Endothelial cell of umbilical vein (primary cell): ENCODE results near the gene FMN1. TPM values are rescaled to one million over a fixed set of nuclear protein-coding genes. Genes with fewer than 3 reads are reported as not detected.

ENCODE experiments used
- BruUV-seq: library from RNA; stranded (reverse); fragments of 400-500 nt; replicated peaks from 2 replicates; lab custom pipeline; 2021; lab: Mats Ljungman, UMichigan
- CTCF ChIA-PET: fragments of 300-600, 350-600 bp; sonication (Branson Sonifier 250); formaldehyde crosslinking; loops from one replicate; lab custom pipeline; 2021; ENCODE audit warnings: antibody characterized with exemption, inconsistent platforms; lab: Charles Lee
- POLR2A ChIA-PET: fragments of 300-600, 350-600 bp; sonication (Branson Sonifier 250); formaldehyde crosslinking; loops from one replicate; lab custom pipeline; 2021; ENCODE audit warnings: antibody characterized with exemption, inconsistent platforms; lab: Charles Lee
- DNase-seq: peaks from one replicate; pipeline ENCODE4 v3.0.0-alpha.2; 2011; ENCODE audit warnings: low read depth, low spot score
- FAIRE-seq: peaks from 2 replicates; lab custom pipeline; 2011; peaks lifted over from hg19 to GRCh38; lab: Jason Lieb, UNC
- H2AFZ ChIP-seq: 2 replicates; pipeline ENCODE4 v1.6.0; 2012; ENCODE audit warnings: low read depth, low read length, control low read depth, inconsistent platforms
- H3K27ac ChIP-seq: 2 replicates; pipeline ENCODE4 v1.5.1; 2011; ENCODE audit warnings: low read depth, mild to moderate bottlenecking, control low read depth, low read length, moderate library complexity; ENCODE audit not compliant: insufficient read depth
- H3K27me3 ChIP-seq, 2 experiments: 2 replicates each; pipeline versions ENCODE4 v1.6.0 to v1.6.1; 2011; ENCODE audit warnings: low read length in 2 of 2, mixed read lengths in 1 of 2; ENCODE audit not compliant: control insufficient read depth in 2 of 2, insufficient read depth in 2 of 2
- H3K36me3 ChIP-seq, 2 experiments: 2 replicates in 1 of 2; 3 replicates in 1 of 2; pipeline ENCODE4 v1.5.1; 2011; ENCODE audit warnings: low read length in 2 of 2, mild to moderate bottlenecking in 1 of 2, moderate library complexity in 1 of 2; ENCODE audit not compliant: control insufficient read depth in 2 of 2, insufficient read depth in 2 of 2; ENCODE audit errors: extremely low read depth in 1 of 2
- H3K4me1 ChIP-seq: 3 replicates; pipeline ENCODE4 v1.5.1; 2011; ENCODE audit warnings: mild to moderate bottlenecking, low read length; ENCODE audit not compliant: control insufficient read depth, insufficient read depth; ENCODE audit errors: extremely low read depth
- H3K4me2 ChIP-seq: 2 replicates; pipeline ENCODE4 v1.6.1; 2011; ENCODE audit warnings: low read length, control low read depth, mixed read lengths; ENCODE audit not compliant: insufficient read depth
- H3K4me3 ChIP-seq, 3 experiments: fragments of 200-600 bp in 1 of 3; sonication (generic), shearing (Covaris generic) in 1 of 3; replicated peaks in 1 of 3; 2 replicates each; pipeline ENCODE4 v1.5.1; 2011 to 2016; ENCODE audit warnings: control low read depth in 3 of 3, low read length in 3 of 3, mild to moderate bottlenecking in 2 of 3, inconsistent platforms in 1 of 3, low read depth in 1 of 3, moderate library complexity in 1 of 3; ENCODE audit not compliant: insufficient read depth in 1 of 3
- H3K79me2 ChIP-seq: 2 replicates; pipeline ENCODE4 v1.6.0; 2012; ENCODE audit warnings: low read length, inconsistent platforms; ENCODE audit not compliant: control insufficient read depth, insufficient read depth
- H3K9ac ChIP-seq: replicated peaks from 2 replicates; pipeline ENCODE3; 2011; ENCODE audit warnings: low read length, control low read depth; ENCODE audit not compliant: insufficient read depth; ENCODE audit errors: extremely low read depth
- H3K9me1 ChIP-seq: replicated peaks from 3 replicates; pipeline ENCODE4 v1.6.0; 2011; ENCODE audit warnings: mild to moderate bottlenecking, low read length; ENCODE audit not compliant: control insufficient read depth, insufficient read depth; ENCODE audit errors: extremely low read depth
- H3K9me3 ChIP-seq: replicated peaks from 2 replicates; pipeline ENCODE4 v1.5.1; 2012; ENCODE audit warnings: low read length, inconsistent platforms; ENCODE audit not compliant: control insufficient read depth, insufficient read depth
- H4K20me1 ChIP-seq: replicated peaks from 2 replicates; pipeline ENCODE3; 2011; ENCODE audit warnings: mild to moderate bottlenecking, low read length; ENCODE audit not compliant: control insufficient read depth, insufficient read depth; ENCODE audit errors: extremely low read depth
- CTCF ChIP-seq, 2 donors: IDR thresholded peaks; 1 replicate in 1 of 2; 2 replicates in 1 of 2; pipeline ENCODE4 v1.5.1; 2011; ENCODE audit warnings: low read length in 2 of 2, mild to moderate bottlenecking in 2 of 2, moderate library complexity in 2 of 2, control low read depth in 1 of 2, inconsistent platforms in 1 of 2, low read depth in 1 of 2; ENCODE audit not compliant: insufficient read depth in 1 of 2; ENCODE audit errors: extremely low read depth in 1 of 2
- EZH2 ChIP-seq: IDR thresholded peaks from 2 replicates; pipeline ENCODE4 v1.6.1; 2012; ENCODE audit warnings: borderline replicate concordance, low read depth, mild to moderate bottlenecking, moderate library complexity, low read length, inconsistent platforms; ENCODE audit not compliant: severe bottlenecking
- FOS ChIP-seq: IDR thresholded peaks from 2 replicates; pipeline ENCODE4 v1.6.1; 2011; ENCODE audit warnings: mild to moderate bottlenecking, low read length, moderate library complexity, borderline replicate concordance; ENCODE audit not compliant: insufficient read depth
- GATA2 ChIP-seq: IDR thresholded peaks from 2 replicates; pipeline ENCODE4 v1.7.0; 2011; ENCODE audit warnings: low read depth, mild to moderate bottlenecking, moderate library complexity, mixed read lengths, low read length; ENCODE audit not compliant: insufficient read length, insufficient read depth
- JUN ChIP-seq: IDR thresholded peaks from 2 replicates; pipeline ENCODE4 v1.6.1; 2011; ENCODE audit warnings: borderline replicate concordance, low read depth; ENCODE audit not compliant: insufficient read length, insufficient read depth
- MYC ChIP-seq: IDR thresholded peaks from one replicate; pipeline ENCODE4 v1.6.1; 2011; ENCODE audit warnings: mild to moderate bottlenecking, low read depth, low read length
- POLR2A ChIP-seq: IDR thresholded peaks from 2 replicates; pipeline ENCODE4 v1.6.1; 2012; ENCODE audit warnings: low read depth, mild to moderate bottlenecking, control low read depth, low read length
- POLR2AphosphoS5 ChIP-seq: IDR thresholded peaks from 2 replicates; pipeline ENCODE4 v1.6.1; 2012; ENCODE audit warnings: low read depth, mild to moderate bottlenecking, control low read depth, low read length, moderate library complexity; ENCODE audit not compliant: insufficient read depth
- dilution Hi-C: fragments of 300-500 bp; cut with MboI; formaldehyde crosslinking; loops from one replicate; pipeline ENCODE4 v1.15.0; 2019; ENCODE audit warnings: low sequenced_read_pairs; ENCODE audit not compliant: extremely low pct_ligation_motif_present
- intact Hi-C: fragments of 100-400 bp; cut with micrococcal nuclease; formaldehyde crosslinking; loops from one replicate; pipeline ENCODE4 v1.10.0; 2022
- polyA plus RNA-seq, 4 experiments: library from polyadenylated mRNA; depleted of rRNA in 3 of 4; stranded (reverse) in 3 of 4; unstranded in 1 of 4; fragments of >200 nt; gene quantifications; 2 replicates each; pipeline versions ENCODE4 v1.2.1 to v1.2.3, GENCODE V29; 2011 to 2012; ENCODE audit warnings: missing spikeins in 1 of 4
- total RNA-seq: library from RNA; stranded (reverse); gene quantifications from 2 replicates; pipeline ENCODE4 v1.2.3, GENCODE V29; 2021
- TF ChIP-seq, protein P1 (sequence below): IDR thresholded peaks from 2 replicates; pipeline ENCODE4 v1.6.1; 2011; ENCODE audit not compliant: insufficient read depth, insufficient read length

The FMN1 gene
- total and polyA plus RNA-seq, 2 donors (not counting 3 experiments of a cell fraction or from before 2014, with no cell fraction given): 0.01 to 0.29 TPM

GRCh38 chr15:33094336-33094735 is 100.2 kb downstream of the FMN1 start:
- no peak overlapping the region for H3K27ac ChIP-seq
- dilution Hi-C loops (no loop called here), intact Hi-C loops (no loop called here)
- H2AFZ ChIP-seq: no peak overlapping the region
- no peaks in the 10 kb centered on the region for H3K9me1 ChIP-seq
- ChIA-PET POLR2A (no interaction called here), CTCF (interaction anchor here (1.9 to 17.6 kb wide), 2 partner anchors 10 to 39 kb away, joined by 8 to 497 read pairs; no protein-coding TSS in a partner anchor)
- FAIRE-seq: no peak
- no peaks in the 10 kb centered on the region for H3K27me3 ChIP-seq
- H4K20me1 ChIP-seq: no peaks in the 10 kb centered on the region
- no peak overlapping the region for H3K4me2 ChIP-seq
- H3K79me2 ChIP-seq: no peaks in the 10 kb centered on the region
- peak; percentile 24 for DNase-seq
- H3K4me1 ChIP-seq: peaks cover 11% of the 10 kb centered on the region
- H3K4me3 ChIP-seq: no peak overlapping the region
- BruUV-seq: no TSS peak
- H3K36me3 ChIP-seq: no peaks in the 10 kb centered on the region
- H3K9me3 ChIP-seq: no peaks in the 10 kb centered on the region
- TF ChIP-seq POLR2AphosphoS5 (no peak), POLR2A (no peak), JUN (no peak), FOS (no peak), EZH2 (no peak), MYC (no peak), GATA2 (no peak), CTCF (IDR thresholded peaks at IDR 0.05; ENCODE audit: extremely low read depth in 1 of 2, insufficient read depth in 1 of 2, low read depth in 1 of 2, low read length in 2 of 2) (no peak)
- TF ChIP-seq, protein P1, sequence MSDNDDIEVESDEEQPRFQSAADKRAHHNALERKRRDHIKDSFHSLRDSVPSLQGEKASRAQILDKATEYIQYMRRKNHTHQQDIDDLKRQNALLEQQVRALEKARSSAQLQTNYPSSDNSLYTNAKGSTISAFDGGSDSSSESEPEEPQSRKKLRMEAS: no peak
- no peak overlapping the region for H3K9ac ChIP-seq
